ENCODE data around the gene TSPAN14. TPM values are rescaled to one million over a fixed set of nuclear protein-coding genes. Genes with fewer than 3 reads are reported as not detected.
A peak's percentile ranks its signal among the peaks of the same experiment; 100 is the strongest.

TSPAN14 gene
- total RNA-seq, 1 experiment from 2014 or later = 73.5 TPM

- TF ChIP-seq FOXP4 (CRISPR knock-in tag; IDR thresholded peaks at IDR 0.05) (no peak), TCF7 (CRISPR knock-in tag; IDR thresholded peaks at IDR 0.05; ENCODE audit: low read depth) (no peak), USF2 (CRISPR knock-in tag; IDR thresholded peaks at IDR 0.05) (no peak), MXD4 (CRISPR knock-in tag; IDR thresholded peaks at IDR 0.05; ENCODE audit: borderline replicate concordance) (no peak)
Measured at GRCh38 chr10:80485076-80485945, 31.2 kb downstream of the TSPAN14 start (continued).

- CTCF ChIA-PET = interaction anchor here (0.8 to 6.9 kb wide), 7 partner anchors 12 to 108 kb away, joined by 3 to 66 read pairs (median 5); partner anchors contain the start of gene PRXL2A
- H3K27me3 Mint-ChIP-seq (ENCODE audit: low read depth) = no peaks in the 10 kb centered on the region
- peak; percentile 21; the same call in 1 of the 2 replicates for ATAC-seq
- peak overlapping the region; percentile 31 for H3K27ac Mint-ChIP-seq
- peaks cover 63% of the 10 kb centered on the region for H3K4me1 Mint-ChIP-seq
- H3K4me3 Mint-ChIP-seq = no peak overlapping the region
- H3K36me3 Mint-ChIP-seq = peaks cover 16% of the 10 kb centered on the region
- H3K9me3 Mint-ChIP-seq = no peaks in the 10 kb centered on the region
- POLR2A ChIA-PET = interaction anchor here (2.1 kb wide), 2 partner anchors 13 to 27 kb away, joined by 5 read pairs; no protein-coding TSS in a partner anchor
- no peak for DNase-seq (ENCODE audit: low spot score)
- TF ChIP-seq ZNF281 (CRISPR knock-in tag; IDR thresholded peaks at IDR 0.05) (no peak), ETV6 (CRISPR knock-in tag; IDR thresholded peaks at IDR 0.05) (no peak), ATF6 (CRISPR knock-in tag; IDR thresholded peaks at IDR 0.05) (no peak), CDX4 (CRISPR knock-in tag; IDR thresholded peaks at IDR 0.05; ENCODE audit: borderline replicate concordance) (no peak), ZNF317 (CRISPR knock-in tag; IDR thresholded peaks at IDR 0.05; ENCODE audit: borderline replicate concordance, low read depth) (no peak), RELA (CRISPR knock-in tag; IDR thresholded peaks at IDR 0.05; ENCODE audit: borderline replicate concordance) (no peak), ZNF232 (CRISPR knock-in tag; IDR thresholded peaks at IDR 0.05) (no peak), MLX (CRISPR knock-in tag; IDR thresholded peaks at IDR 0.05) (no peak), USF1 (CRISPR knock-in tag; IDR thresholded peaks at IDR 0.05) (no peak), ELF4 (CRISPR knock-in tag; IDR thresholded peaks at IDR 0.05; ENCODE audit: low read depth) (no peak), ZNF263 (CRISPR knock-in tag; IDR thresholded peaks at IDR 0.05; ENCODE audit: low read depth) (no peak), FOXP4 (CRISPR knock-in tag; IDR thresholded peaks at IDR 0.05) (no peak), HMGA2 (CRISPR knock-in tag; IDR thresholded peaks at IDR 0.05) (no peak), ERG (CRISPR knock-in tag; IDR thresholded peaks at IDR 0.05) (no peak), ZNF219 (CRISPR knock-in tag; IDR thresholded peaks at IDR 0.05; ENCODE audit: borderline replicate concordance) (no peak)
Measured at GRCh38 chr10:80485946-80486764, 32.0 kb downstream of the TSPAN14 start.

Measured in WTC11 (cell line).